Endometrial microvascular endothelial cells (primary cell): ENCODE results near the gene CD82. TPM values are rescaled to one million over a fixed set of nuclear protein-coding genes. Genes with fewer than 3 reads are reported as not detected.

Experiments used
- in situ Hi-C: cut with HindIII; loops from 2 replicates; pipeline ENCODE4 v1.10.0; 2017; ENCODE audit warnings: low sequenced_read_pairs, low pct_unique_long_range_greater_than_20kb; ENCODE audit errors: inconsistent ontology term
- total RNA-seq: library from RNA; depleted of rRNA; stranded (reverse); fragments of >200 nt; gene quantifications from one replicate; pipeline ENCODE4 v1.2.3, GENCODE V29; 2015; ENCODE audit errors: inconsistent ontology term

CD82 gene
- total RNA-seq, 1 donor from 2014 or later: 19.0 TPM

DNA sequence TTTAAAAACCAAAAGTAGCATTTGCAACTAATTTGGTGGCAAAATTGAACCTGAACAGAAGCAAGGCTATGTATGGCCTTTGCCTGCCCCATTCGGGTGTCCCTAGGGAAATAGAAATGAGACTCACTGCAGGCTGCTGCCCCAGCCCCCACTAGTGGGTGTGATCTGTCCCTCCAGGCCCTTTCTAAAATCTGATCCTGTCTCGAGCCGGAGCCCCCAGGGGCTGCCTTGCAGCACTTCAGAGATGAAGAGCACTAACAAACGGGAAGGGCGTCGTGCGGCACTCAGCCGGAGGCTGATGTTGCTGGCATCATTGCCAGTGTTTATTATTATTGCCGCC lies 43.2 kb downstream of the CD82 start:
- in situ Hi-C loops: loop anchor here (25.0 kb wide), 1 partner anchor 304 kb away; no protein-coding TSS in a partner anchor

DNA sequence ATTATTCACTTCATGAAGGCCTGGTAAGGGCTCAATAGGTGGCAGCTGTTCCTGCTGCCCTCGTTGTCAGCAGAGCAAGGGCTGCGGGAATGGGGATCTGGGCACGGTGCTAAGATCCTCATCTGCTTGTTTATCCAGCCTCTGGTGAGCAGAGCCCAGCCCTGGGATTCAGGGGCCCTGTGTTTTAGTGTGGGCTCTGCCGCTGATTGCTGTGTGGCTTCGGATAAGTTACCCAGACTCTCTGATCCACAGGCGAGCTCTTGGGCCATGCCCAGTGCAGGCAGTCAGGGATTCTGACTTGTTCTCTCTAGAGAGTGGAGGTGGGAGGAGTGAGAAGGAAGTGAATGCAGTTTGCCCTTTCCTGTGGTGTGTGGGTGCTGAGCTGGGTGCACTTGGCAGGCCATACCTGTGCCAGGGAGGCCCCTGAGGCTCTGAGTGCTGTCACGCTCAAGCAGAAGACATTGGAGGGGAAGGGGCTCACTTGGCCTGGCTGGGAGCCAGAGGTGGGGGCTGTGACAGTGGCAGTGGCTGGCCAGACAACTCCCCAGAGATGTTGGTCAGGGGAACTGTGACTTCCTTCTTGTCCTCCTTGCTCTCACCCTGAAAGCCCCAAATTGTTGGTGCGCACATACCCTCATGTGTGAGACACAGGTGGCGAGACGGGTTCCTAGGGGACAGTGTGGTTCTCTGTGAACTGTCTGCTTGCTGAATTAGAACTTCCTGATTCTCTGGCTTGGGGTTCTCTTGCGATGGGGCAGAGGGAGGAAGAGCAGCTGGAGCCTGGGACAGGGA lies 43.7 kb downstream of the CD82 start:
- in situ Hi-C loops: loop anchor here (25.0 kb wide), 1 partner anchor 303 kb away; no protein-coding TSS in a partner anchor

DNA sequence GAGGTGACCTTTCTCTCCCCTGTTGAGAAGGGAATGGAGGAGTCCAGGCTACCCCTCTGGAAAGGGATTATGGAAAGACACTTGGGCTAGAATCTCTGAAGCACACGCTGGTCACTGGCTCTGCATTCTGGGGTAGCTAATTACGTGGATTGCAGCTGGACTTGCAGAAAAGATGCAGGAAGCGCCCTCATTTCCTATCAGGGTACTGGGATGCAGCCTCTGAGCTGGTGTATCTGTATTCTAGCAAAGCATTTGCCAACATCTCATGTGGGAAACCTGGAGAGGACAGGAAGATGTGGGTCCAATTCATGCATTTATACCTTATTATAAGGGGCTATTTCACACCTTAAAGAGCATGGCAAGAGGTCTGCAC lies 44.3 kb downstream of the CD82 start:
- in situ Hi-C loops: loop anchor here (25.0 kb wide), 1 partner anchor 303 kb away; no protein-coding TSS in a partner anchor

DNA sequence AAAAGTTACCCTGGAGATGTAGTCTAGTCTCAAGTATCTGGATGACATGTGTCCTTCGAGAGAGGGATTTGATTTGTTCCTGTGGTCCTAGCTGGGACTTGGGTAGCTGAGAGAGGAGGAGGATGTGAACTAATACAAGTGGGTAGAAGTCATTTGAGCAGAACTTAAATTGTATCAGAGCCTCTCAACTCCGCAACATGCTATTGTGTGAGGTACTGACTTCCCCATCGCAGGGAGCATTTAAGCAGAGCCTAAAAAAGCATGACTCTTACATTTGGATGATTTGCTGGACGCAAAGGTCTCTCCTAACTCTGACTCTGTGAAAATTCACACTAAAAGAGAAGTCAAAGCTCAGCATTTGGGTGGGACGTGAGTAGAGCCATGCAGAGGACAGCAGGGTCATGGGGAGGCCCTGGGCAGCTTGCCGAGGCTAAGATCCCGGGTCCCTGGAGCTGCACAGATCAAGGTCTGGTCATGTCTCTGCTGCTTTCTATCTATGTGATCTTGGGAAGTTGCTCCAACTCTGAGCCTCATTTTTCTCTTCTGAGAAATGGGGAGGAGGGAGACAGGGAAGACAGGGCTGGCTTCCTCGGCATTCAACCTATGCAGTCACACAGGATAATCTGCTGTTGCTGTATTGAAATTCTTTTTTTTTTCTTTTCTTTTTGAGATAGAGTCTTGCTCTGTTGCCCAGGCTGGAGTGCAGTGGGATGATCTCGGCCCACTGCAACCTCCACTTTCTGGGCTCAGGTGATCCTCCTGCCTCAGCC lies 44.9 kb downstream of the CD82 start:
- in situ Hi-C loops: loop anchor here (25.0 kb wide), 1 partner anchor 302 kb away; no protein-coding TSS in a partner anchor

DNA sequence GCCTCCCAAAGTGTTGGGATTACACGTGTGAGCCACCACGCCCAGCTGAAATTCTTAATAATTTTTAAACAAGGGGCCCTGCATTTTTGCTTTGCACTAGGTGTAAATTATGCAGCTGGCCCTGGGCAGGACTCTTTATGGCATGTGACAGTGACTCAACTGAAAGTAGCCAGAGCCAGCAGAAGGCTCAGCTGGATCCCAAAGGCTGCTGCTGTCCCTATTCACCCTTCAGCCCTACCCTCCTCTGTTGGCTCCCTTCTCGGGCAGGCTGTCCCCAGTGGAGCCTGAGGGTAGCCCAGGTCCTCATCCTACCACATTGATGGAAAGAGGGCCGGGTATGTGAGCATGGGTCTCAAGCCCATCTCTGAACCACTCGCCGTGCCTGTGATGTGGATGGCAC lies 45.6 kb downstream of the CD82 start:
- in situ Hi-C loops: loop anchor here (25.0 kb wide), 1 partner anchor 301 kb away; no protein-coding TSS in a partner anchor

DNA sequence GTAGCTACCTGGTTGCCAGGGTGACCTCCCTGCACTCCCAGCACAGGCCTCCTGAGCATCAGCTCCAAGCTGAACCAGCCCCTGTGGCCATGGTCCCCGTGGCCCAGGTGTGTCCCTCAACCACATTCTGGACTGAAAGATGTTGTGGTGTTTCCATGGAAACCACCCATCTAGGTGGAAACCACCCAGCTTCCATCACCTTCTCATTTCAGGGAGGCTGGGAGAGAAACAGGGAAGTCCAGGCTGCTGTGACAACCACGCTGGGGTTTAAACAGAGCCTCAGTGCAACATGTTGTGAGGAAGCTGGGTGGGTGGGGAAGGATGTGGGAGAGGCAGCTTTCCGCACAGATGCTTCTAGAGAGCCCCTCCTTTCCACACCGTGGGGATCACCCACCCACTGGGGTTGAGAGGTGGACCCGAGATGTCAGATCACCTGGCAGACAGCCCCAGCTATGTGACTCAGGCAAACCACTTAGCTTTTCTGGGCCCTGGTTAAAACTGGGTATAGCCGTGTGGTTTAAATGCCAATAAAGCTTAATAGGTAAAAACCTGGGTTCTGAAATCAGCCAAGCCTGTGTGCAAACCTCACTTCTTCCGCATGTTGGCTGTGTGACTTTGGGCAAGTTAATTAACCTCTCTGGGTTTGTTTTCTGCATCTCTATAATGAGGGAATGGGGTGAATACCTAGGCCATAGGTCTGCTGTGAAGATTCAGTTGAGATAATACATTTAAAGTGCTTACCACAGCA lies 46.4 kb downstream of the CD82 start:
- in situ Hi-C loops: loop anchor here (25.0 kb wide), 1 partner anchor 300 kb away; no protein-coding TSS in a partner anchor

DNA sequence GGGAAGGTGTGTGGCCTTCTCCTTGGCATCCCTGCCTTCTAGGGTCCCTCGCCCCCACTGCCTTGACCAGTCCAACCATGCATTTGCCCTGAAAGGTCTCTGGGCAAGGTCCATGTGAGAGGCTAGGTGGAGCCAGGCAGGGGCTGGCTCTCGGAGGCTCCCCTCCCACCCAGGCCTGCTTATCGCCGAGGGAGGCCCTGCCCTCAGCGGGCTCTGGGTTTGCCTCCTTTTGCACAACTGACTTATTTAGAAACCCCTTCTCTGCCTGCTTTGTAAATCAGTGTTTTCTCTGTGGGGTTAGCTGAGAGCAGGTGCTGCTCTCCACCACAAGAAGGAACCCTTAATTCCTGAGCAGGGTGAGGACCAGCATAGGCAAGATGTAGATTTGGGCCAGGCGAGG lies 47.7 kb downstream of the CD82 start:
- in situ Hi-C loops: loop anchor here (25.0 kb wide), 1 partner anchor 299 kb away; no protein-coding TSS in a partner anchor

DNA sequence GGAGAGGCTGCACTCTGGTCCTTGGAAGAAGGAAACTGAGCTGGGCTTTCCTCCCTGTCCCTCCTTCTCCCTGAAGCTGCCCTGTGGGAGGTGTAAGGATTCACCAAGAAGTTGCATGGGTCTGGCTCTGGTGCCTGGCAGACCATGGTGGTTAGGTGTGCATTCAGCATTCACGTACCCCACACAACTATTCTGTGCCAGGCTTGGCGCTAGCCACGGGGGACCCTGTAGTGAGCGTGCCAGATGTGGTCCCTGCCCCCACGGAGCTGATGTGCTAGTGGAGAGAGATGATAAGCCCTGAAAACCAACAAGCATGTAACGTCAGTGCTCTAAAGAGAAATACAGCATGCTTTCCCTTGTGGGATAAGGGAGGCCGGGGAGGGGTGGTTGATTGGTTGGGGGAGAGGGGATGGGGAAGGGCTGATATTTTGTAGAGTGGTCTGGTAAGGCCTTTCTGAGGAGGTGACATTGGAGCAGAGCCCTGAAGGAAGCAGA lies 48.9 kb downstream of the CD82 start:
- in situ Hi-C loops: loop anchor here (25.0 kb wide), 1 partner anchor 298 kb away; no protein-coding TSS in a partner anchor

DNA sequence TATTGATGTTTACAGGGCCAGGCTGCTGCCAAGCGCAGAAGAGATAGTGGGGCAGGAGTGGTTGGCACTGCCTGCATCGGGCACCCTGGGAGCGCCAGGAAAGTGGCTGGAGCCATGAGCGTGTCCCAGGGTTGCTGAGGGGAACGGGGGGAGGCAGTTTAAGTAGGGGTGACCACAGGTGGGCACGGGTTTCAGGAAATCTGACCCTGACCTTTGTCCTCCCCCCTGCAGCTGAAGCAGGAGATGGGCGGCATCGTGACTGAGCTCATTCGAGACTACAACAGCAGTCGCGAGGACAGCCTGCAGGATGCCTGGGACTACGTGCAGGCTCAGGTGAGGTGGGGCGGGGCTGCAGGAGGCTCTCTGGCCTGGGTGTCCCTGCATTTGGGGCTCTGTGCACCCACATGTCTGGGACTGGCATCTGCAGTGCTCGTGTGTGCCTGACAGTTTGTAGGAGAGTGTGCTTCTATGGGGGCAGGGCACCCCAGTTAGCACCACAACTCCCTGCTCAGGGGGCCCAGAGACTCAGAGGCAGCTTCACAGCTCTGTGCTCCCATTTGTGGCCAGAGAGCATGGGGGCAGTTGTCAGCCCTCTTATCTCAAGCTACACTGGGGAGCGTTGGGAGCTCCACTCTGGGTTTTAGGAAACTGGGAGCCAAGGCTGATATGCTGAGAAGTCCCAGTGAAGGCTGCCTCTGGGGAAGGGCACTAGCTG lies 49.7 kb downstream of the CD82 start:
- in situ Hi-C loops: loop anchor here (25.0 kb wide), 1 partner anchor 297 kb away; no protein-coding TSS in a partner anchor

DNA sequence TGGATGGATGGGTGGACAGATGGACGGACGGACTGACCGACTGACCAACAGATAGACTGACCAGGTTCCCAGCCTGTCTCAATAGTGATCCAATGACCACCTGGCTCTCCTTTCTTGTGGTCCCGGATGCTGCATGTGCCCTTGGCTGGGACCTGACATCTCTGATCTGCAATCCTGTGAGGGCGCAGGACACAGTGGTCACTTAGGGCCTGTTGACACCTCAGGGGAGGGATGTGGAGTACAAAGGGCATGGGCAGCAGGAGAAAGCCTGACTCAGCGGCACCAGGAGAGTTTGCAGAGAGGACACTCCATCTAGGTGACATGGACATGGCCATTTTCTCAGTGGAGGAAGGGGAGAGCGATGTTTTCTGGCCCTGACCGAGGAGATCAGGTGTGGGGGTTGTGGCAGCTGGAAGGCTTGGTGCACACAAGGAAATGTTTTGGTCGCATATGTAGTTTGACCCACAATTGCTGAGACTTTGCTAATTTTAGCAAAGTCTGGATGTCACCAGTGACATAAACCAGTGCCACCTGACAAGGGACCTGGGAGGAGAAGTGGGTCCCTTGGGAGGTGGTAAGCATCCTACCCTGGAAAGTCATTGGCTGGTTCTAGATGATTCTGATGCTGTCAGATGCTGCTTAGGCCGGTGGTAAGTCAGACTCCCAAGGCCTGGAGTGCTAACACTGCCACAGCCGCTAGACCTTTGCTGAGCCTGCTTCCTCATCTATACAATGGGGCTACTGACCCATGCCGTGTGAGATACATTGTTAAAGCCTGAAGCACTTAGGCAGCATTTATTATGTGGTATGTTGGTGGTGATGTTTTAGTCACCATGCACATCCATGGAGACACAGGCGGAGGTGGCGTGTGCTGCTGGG lies 50.7 kb downstream of the CD82 start:
- in situ Hi-C loops: loop anchor here (25.0 kb wide), 1 partner anchor 296 kb away; no protein-coding TSS in a partner anchor

DNA sequence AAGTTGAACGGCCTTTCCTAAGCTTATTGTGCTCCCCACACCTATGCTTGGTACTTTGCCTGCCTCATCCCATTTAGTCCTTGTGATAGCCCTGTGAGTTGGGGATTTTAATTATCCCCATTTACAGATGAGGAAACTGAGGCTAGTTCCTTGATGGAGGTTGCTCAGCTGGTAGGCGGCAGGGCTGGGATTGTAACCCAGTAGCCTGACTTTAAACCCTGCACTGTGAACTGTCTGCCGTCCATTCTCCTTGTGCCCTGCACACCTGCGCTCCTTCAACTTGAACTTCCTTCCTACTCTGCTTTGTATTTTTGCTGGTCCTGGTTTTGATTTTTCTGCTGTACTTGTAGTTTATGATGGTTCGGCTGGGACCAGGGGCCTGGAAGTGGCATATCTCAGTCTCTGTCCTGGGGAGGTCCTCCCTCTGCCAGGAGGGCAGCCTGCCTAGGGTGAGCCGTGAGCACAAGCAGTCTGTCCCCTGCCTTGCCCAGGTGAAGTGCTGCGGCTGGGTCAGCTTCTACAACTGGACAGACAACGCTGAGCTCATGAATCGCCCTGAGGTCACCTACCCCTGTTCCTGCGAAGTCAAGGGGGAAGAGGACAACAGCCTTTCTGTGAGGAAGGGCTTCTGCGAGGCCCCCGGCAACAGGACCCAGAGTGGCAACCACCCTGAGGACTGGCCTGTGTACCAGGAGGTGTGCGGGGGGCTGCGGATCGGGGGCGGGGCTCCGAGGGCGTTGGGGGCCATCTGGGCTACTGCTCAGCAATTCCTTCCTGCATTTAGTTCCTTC lies 52.4 kb downstream of the CD82 start:
- in situ Hi-C loops: loop anchor here (25.0 kb wide), 1 partner anchor 294 kb away; no protein-coding TSS in a partner anchor

DNA sequence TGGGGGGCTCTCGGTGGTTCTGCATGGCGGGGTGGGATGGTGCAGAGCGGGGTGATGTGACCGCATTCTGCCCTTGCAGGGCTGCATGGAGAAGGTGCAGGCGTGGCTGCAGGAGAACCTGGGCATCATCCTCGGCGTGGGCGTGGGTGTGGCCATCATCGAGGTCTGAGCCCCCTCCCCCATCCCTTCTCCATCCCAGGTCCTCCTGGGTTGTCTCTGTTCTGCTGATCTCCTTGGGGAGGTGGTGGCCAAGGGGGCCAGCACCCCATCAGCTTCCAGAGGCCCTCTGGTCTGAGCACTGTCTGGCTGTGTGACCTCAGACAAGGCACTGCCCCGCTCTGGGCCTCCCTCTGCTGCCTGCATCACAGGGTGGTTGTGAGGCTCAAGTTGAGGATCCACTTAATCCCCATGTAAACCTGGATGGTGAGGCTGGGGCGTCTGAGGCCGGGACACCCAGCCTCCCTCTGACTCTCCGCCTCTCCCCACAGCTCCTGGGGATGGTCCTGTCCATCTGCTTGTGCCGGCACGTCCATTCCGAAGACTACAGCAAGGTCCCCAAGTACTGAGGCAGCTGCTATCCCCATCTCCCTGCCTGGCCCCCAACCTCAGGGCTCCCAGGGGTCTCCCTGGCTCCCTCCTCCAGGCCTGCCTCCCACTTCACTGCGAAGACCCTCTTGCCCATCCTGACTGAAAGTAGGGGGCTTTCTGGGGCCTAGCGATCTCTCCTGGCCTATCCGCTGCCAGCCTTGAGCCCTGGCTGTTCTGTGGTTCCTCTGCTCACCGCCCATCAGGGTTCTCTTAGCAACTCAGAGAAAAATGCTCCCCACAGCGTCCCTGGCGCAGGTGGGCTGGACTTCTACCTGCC lies 53.3 kb downstream of the CD82 start:
- in situ Hi-C loops: loop anchor here (25.0 kb wide), 1 partner anchor 294 kb away; no protein-coding TSS in a partner anchor

DNA sequence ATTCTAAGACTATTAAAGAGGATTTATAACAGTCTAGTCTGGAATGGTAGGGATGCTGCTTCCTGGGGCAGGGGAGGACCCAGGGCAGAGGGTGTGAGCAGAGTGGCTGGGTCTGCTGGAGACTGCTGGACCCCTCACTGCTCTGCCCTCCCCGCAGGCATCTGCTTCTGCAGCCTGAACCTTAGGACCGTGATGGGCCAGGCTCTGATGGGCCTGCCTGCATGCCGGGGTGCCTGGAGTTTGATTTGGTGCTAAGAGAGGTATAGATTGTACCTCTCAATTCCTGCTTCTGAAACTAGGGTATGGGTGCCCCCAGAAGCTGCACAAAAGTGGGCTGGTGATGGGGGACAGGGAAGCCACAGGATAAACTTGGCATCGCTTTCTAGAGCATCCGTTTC lies 54.9 kb downstream of the CD82 start:
- in situ Hi-C loops: loop anchor here (25.0 kb wide), 1 partner anchor 292 kb away; no protein-coding TSS in a partner anchor

DNA sequence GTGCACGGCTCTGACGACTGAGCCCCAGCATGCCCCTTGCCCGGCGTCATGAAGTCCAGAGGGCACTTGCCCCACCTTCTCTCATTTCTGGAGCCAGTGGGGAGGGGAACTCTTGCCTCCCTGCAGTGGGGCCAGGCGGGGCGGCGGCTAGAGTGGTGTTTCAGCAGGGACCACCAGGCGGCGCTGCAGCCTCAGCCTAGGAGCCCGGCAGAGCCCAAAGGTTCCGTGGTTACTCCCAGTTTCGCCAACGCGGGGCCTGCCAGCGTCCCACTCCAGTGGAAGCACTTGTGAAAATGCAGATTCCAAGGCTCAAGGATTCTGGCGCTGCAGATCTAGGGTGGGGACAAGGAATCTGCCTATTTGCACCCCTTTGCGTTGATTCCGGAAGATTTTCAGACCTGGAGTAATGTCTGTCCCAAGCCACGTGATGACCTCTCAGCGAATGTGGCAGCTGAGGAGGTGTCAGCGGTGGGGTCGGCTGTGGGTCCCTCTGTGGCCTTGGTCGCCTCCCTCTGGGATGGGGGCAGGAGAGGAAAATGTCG lies 55.7 kb downstream of the CD82 start:
- in situ Hi-C loops: loop anchor here (25.0 kb wide), 1 partner anchor 291 kb away; no protein-coding TSS in a partner anchor

DNA sequence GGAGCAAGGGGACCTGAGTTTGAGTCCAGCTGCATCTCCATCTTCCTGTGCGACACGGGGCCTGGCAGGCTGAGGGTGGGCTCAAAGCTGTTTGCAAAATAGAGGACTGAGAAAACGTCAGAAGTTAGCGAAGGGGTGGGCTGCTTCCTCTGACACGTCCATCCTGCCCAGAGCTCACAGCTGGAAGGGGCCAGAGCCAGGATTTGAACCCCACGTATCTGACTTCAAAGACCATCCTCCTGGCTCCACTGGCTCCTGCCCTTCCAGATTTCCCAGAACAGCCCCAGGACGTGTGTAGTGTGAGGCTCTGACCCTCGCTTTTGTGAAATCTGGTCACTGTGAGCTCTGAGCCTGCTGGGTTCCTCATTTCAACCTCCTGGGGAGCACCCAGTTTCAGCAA lies 56.3 kb downstream of the CD82 start:
- in situ Hi-C loops: loop anchor here (25.0 kb wide), 1 partner anchor 291 kb away; no protein-coding TSS in a partner anchor
